IPS-18a (cell line): Measurements from ENCODE around the gene ICAM4.

Source experiments
- H3K27ac ChIP-seq: one replicate; pipeline ENCODE4 v1.5.1; 2013; ENCODE audit warnings: low read length
- H3K27me3 ChIP-seq: one replicate; pipeline ENCODE4 v1.6.1; 2013; ENCODE audit warnings: mild to moderate bottlenecking, low read length; ENCODE audit not compliant: control insufficient read depth, insufficient read depth
- H3K36me3 ChIP-seq: one replicate; pipeline ENCODE4 v1.6.1; 2013; ENCODE audit warnings: low read depth, low read length; ENCODE audit not compliant: control insufficient read depth
- H3K4me1 ChIP-seq: one replicate; pipeline ENCODE4 v1.6.1; 2013; ENCODE audit warnings: low read depth, low read length; ENCODE audit not compliant: control insufficient read depth
- H3K4me3 ChIP-seq: one replicate; pipeline ENCODE4 v1.5.1; 2013; ENCODE audit warnings: low read length
- H3K9ac ChIP-seq: one replicate; pipeline ENCODE4 v1.6.1; 2013; ENCODE audit warnings: mild to moderate bottlenecking, low read length, moderate library complexity
- H3K9me3 ChIP-seq: one replicate; pipeline ENCODE4 v1.6.1; 2013; ENCODE audit warnings: low read depth, low read length; ENCODE audit not compliant: control insufficient read depth

The ICAM4 gene

GRCh38 chr19:10294368-10294697, 7.6 kb downstream of the ICAM4 start:
- Histone ChIP-seq H3K9me3 (no peaks in the 10 kb centered on the region), H3K27ac (no peak overlapping the region), H3K4me3 (no peak overlapping the region), H3K9ac (no peak overlapping the region), H3K36me3 (no peaks in the 10 kb centered on the region), H3K4me1 (peaks cover 18% of the 10 kb centered on the region), H3K27me3 (peaks cover 90% of the 10 kb centered on the region)

GRCh38 chr19:10295305-10295846, 8.6 kb downstream of the ICAM4 start:
- peaks cover 15% of the 10 kb centered on the region for H3K4me1 ChIP-seq
- H3K36me3 ChIP-seq, result no peaks in the 10 kb centered on the region
- H3K27me3 ChIP-seq, result peaks cover 87% of the 10 kb centered on the region
- no peak overlapping the region for H3K9ac ChIP-seq
- peak overlapping the region; percentile 47 for H3K4me3 ChIP-seq
- H3K9me3 ChIP-seq, result no peaks in the 10 kb centered on the region
- no peak overlapping the region for H3K27ac ChIP-seq

GRCh38 chr19:10295847-10296591, 9.3 kb downstream of the ICAM4 start:
- no peak overlapping the region for H3K27ac ChIP-seq
- peaks cover 81% of the 10 kb centered on the region for H3K27me3 ChIP-seq
- no peak overlapping the region for H3K9ac ChIP-seq
- peaks cover 11% of the 10 kb centered on the region for H3K4me1 ChIP-seq
- no peaks in the 10 kb centered on the region for H3K36me3 ChIP-seq
- H3K9me3 ChIP-seq, result no peaks in the 10 kb centered on the region
- peak overlapping the region; percentile 47 for H3K4me3 ChIP-seq

GRCh38 chr19:10299545-10300458, 13.0 kb downstream of the ICAM4 start:
- Histone ChIP-seq H3K9me3 (no peaks in the 10 kb centered on the region), H3K27ac (no peak overlapping the region), H3K36me3 (no peaks in the 10 kb centered on the region), H3K9ac (no peak overlapping the region), H3K4me1 (peaks cover 4% of the 10 kb centered on the region), H3K4me3 (no peak overlapping the region), H3K27me3 (peaks cover 43% of the 10 kb centered on the region)

GRCh38 chr19:10305139-10305806, 18.5 kb downstream of the ICAM4 start:
- Histone ChIP-seq H3K4me3 (no peak overlapping the region), H3K27ac (no peak overlapping the region), H3K4me1 (no peaks in the 10 kb centered on the region), H3K9me3 (no peaks in the 10 kb centered on the region), H3K36me3 (peaks cover 5% of the 10 kb centered on the region), H3K9ac (no peak overlapping the region), H3K27me3 (no peaks in the 10 kb centered on the region)

- H3K27me3 ChIP-seq, result no peaks in the 10 kb centered on the region
Measured at GRCh38 chr19:10306327-10306726, 19.6 kb downstream of the ICAM4 start.

GRCh38 chr19:10309423-10309822, 22.7 kb downstream of the ICAM4 start, which contains the start of gene ZGLP1:
ZGLP1 (minus strand) TSS chr19:10309815.
- Histone ChIP-seq H3K27me3 (no peaks in the 10 kb centered on the region), H3K27ac (no peak within 1 kb of the TSS), H3K4me1 (no peaks in the 10 kb centered on the region), H3K9ac (no peak within 1 kb of the TSS), H3K4me3 (no peak within 1 kb of the TSS), H3K36me3 (peaks cover 6% of the 10 kb centered on the region), H3K9me3 (no peaks in the 10 kb centered on the region)

More at GRCh38 chr19:10306327-10306726, 19.6 kb downstream of the ICAM4 start:
- Histone ChIP-seq H3K36me3 (peaks cover 6% of the 10 kb centered on the region), H3K9ac (no peak overlapping the region), H3K9me3 (no peaks in the 10 kb centered on the region), H3K4me3 (no peak overlapping the region), H3K4me1 (no peaks in the 10 kb centered on the region), H3K27ac (no peak overlapping the region)

- Histone ChIP-seq H3K27me3 (no peaks in the 10 kb centered on the region), H3K4me3 (peak within 1 kb of the TSS; percentile 79), H3K9me3 (no peaks in the 10 kb centered on the region), H3K4me1 (peaks cover 3% of the 10 kb centered on the region), H3K36me3 (peaks cover 16% of the 10 kb centered on the region), H3K9ac (peak within 1 kb of the TSS; percentile 55), H3K27ac (peak within 1 kb of the TSS; percentile 35)
Measured at GRCh38 chr19:10315335-10316214, 28.8 kb downstream of the ICAM4 start, which contains the start of gene FDX2. FDX2 (minus strand) TSS chr19:10316015; CDS start chr19:10315996, 19 bp downstream.

GRCh38 chr19:10316229-10317044, 29.7 kb downstream of the ICAM4 start:
- Histone ChIP-seq H3K36me3 (peaks cover 23% of the 10 kb centered on the region), H3K9me3 (no peaks in the 10 kb centered on the region), H3K27ac (no peak overlapping the region), H3K4me3 (peak overlapping the region; percentile 79), H3K27me3 (no peaks in the 10 kb centered on the region), H3K9ac (no peak overlapping the region), H3K4me1 (peaks cover 3% of the 10 kb centered on the region)
